GM12872 (cell line): ENCODE results near the gene CRK.

Experiments
- CTCF ChIP-seq: IDR thresholded peaks from 3 replicates; pipeline ENCODE4 v1.5.1; 2011; ENCODE audit warnings: low read depth, mild to moderate bottlenecking, low read length, moderate library complexity; ENCODE audit not compliant: insufficient read depth

Gene CRK

GRCh38 chr17:1440921-1441320 is 15.1 kb downstream of the CRK start:
- TF ChIP-seq CTCF: no peak

GRCh38 chr17:1438593-1439083 is 17.4 kb downstream of the CRK start:
- TF ChIP-seq CTCF: no peak

- TF ChIP-seq CTCF: no peak
Measured at GRCh38 chr17:1435326-1435725, 20.7 kb downstream of the CRK start.

GRCh38 chr17:1434150-1434549 is 21.9 kb downstream of the CRK start:
- no peak for TF ChIP-seq CTCF

- no peak for TF ChIP-seq CTCF
Measured at GRCh38 chr17:1431631-1432104, 24.4 kb downstream of the CRK start.

- no peak for TF ChIP-seq CTCF
Measured at GRCh38 chr17:1423456-1424135, 32.4 kb downstream of the CRK start.

GRCh38 chr17:1422885-1423284 is 33.1 kb downstream of the CRK start:
- TF ChIP-seq CTCF: no peak
